WTC11 (cell line): ENCODE data around the gene PON3.

Source experiments
- CREM ChIP-seq: sonication (generic); formaldehyde crosslinking; IDR thresholded peaks from 2 replicates; pipeline ENCODE4 v1.8.1; 2022; ENCODE audit warnings: mild to moderate bottlenecking, missing genetic modification reagents, moderate library complexity
- CTCF ChIP-seq: fragments of 200-600 bp; IDR thresholded peaks from 2 replicates; pipeline ENCODE4 v1.8.0; 2022; ENCODE audit warnings: antibody characterized with exemption
- ETV6 ChIP-seq: sonication (generic); formaldehyde crosslinking; IDR thresholded peaks from 2 replicates; pipeline ENCODE4 v1.8.1; 2022; ENCODE audit warnings: mild to moderate bottlenecking, missing genetic modification reagents
- IRF2 ChIP-seq: sonication (generic); formaldehyde crosslinking; IDR thresholded peaks from 2 replicates; pipeline ENCODE4 v1.8.0; 2022; ENCODE audit warnings: low read depth, missing genetic modification reagents, borderline replicate concordance
- MYBL2 ChIP-seq: sonication (generic); formaldehyde crosslinking; IDR thresholded peaks from 2 replicates; pipeline ENCODE4 v1.8.1; 2023; ENCODE audit warnings: mild to moderate bottlenecking, moderate library complexity, missing genetic modification reagents
- PREB ChIP-seq: sonication (generic); formaldehyde crosslinking; IDR thresholded peaks from 2 replicates; pipeline ENCODE4 v1.8.1; 2022; ENCODE audit warnings: mild to moderate bottlenecking, missing genetic modification reagents, moderate library complexity, borderline replicate concordance
- RELA ChIP-seq: sonication (generic); formaldehyde crosslinking; IDR thresholded peaks from 2 replicates; pipeline ENCODE4 v1.8.1; 2022; ENCODE audit warnings: missing genetic modification reagents, mild to moderate bottlenecking, borderline replicate concordance
- SP1 ChIP-seq: sonication (generic); formaldehyde crosslinking; conservative IDR thresholded peaks from 2 replicates; pipeline ENCODE4 v1.8.1; 2022; ENCODE audit warnings: missing genetic modification reagents
- TEAD4 ChIP-seq: sonication (generic); formaldehyde crosslinking; IDR thresholded peaks from 2 replicates; pipeline ENCODE4 v1.8.0; 2022; ENCODE audit warnings: mild to moderate bottlenecking, missing genetic modification reagents
- ZNF232 ChIP-seq: sonication (generic); formaldehyde crosslinking; IDR thresholded peaks from 2 replicates; pipeline ENCODE4 v1.8.0; 2022; ENCODE audit warnings: mild to moderate bottlenecking, missing genetic modification reagents
- ZNF532 ChIP-seq: fragments of 250-450 bp; sonication (Bioruptor Pico); IDR thresholded peaks from 2 replicates; pipeline ENCODE4 v1.9.0; 2021; ENCODE audit warnings: mild to moderate bottlenecking, borderline replicate concordance
- TF ChIP-seq, protein P1 (sequence below): sonication (generic); formaldehyde crosslinking; IDR thresholded peaks from 2 replicates; pipeline ENCODE4 v1.8.1; 2022; ENCODE audit warnings: low read depth, missing genetic modification reagents, borderline replicate concordance
- TF ChIP-seq, protein P2 (sequence below): sonication (generic); formaldehyde crosslinking; IDR thresholded peaks from 2 replicates; pipeline ENCODE4 v1.8.1; 2023; ENCODE audit warnings: mild to moderate bottlenecking, missing genetic modification reagents, moderate library complexity

GRCh38 chr7:95444796-95445195 is 48.6 kb upstream of the PON3 start:
- TF ChIP-seq, protein P1, sequence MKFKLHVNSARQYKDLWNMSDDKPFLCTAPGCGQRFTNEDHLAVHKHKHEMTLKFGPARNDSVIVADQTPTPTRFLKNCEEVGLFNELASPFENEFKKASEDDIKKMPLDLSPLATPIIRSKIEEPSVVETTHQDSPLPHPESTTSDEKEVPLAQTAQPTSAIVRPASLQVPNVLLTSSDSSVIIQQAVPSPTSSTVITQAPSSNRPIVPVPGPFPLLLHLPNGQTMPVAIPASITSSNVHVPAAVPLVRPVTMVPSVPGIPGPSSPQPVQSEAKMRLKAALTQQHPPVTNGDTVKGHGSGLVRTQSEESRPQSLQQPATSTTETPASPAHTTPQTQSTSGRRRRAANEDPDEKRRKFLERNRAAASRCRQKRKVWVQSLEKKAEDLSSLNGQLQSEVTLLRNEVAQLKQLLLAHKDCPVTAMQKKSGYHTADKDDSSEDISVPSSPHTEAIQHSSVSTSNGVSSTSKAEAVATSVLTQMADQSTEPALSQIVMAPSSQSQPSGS = no peak
- TF ChIP-seq CTCF = no peak
- TF ChIP-seq SP1 (CRISPR knock-in tag) = no peak
- TF ChIP-seq MYBL2 = no peak
- TF ChIP-seq CREM (CRISPR knock-in tag) = no peak
- TF ChIP-seq IRF2 (CRISPR knock-in tag) = no peak
- no peak for TF ChIP-seq RELA (CRISPR knock-in tag)
- TF ChIP-seq, protein P2, sequence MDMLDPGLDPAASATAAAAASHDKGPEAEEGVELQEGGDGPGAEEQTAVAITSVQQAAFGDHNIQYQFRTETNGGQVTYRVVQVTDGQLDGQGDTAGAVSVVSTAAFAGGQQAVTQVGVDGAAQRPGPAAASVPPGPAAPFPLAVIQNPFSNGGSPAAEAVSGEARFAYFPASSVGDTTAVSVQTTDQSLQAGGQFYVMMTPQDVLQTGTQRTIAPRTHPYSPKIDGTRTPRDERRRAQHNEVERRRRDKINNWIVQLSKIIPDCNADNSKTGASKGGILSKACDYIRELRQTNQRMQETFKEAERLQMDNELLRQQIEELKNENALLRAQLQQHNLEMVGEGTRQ = no peak
- no peak for TF ChIP-seq ZNF232
- no peak for TF ChIP-seq ZNF532
- no peak for TF ChIP-seq TEAD4 (CRISPR knock-in tag)
- no peak for TF ChIP-seq ETV6 (CRISPR knock-in tag)
- no peak for TF ChIP-seq PREB (CRISPR knock-in tag)
